CD4-positive, alpha-beta T cell (primary cell): ENCODE measurements around the gene STIMATE. TPM values are rescaled to one million over a fixed set of nuclear protein-coding genes. Genes with fewer than 3 reads are reported as not detected.

ENCODE experiments used
- ATAC-seq: fragments of 200-7000 bp; cut with Tn5 transposase; one replicate; pipeline ENCODE4 v1.10.0; 2022; ENCODE audit warnings: mild to moderate bottlenecking; ENCODE audit not compliant: poor library complexity
- CTCF ChIA-PET: fragments of 350-600 bp; sonication (Branson Sonifier 250); formaldehyde crosslinking; loops from one replicate; lab custom pipeline; 2021; ENCODE audit warnings: antibody characterized with exemption, inconsistent platforms; lab: Charles Lee
- POLR2A ChIA-PET: fragments of 350-600 bp; sonication (Branson Sonifier 250); formaldehyde crosslinking; loops from one replicate; lab custom pipeline; 2021; ENCODE audit warnings: antibody characterized with exemption, inconsistent platforms; lab: Charles Lee
- DNase-seq, 14 experiments: peaks; one replicate each; pipeline ENCODE4 v3.0.0-alpha.2; 2013 to 2020; ENCODE audit warnings: mixed read lengths in 2 of 14
- H3K27ac ChIP-seq, 2 donors: one replicate each; pipeline versions ENCODE4 v1.5.1 to v1.7.0; 2013; ENCODE audit warnings: low read length in 2 of 2, low read depth in 1 of 2, mild to moderate bottlenecking in 1 of 2
- H3K27me3 ChIP-seq, 2 experiments: 1 replicate in 1 of 2; 2 replicates in 1 of 2; pipeline versions ENCODE4 v1.6.1 to v1.7.0; 2013; ENCODE audit warnings: low read length in 2 of 2, control low read depth in 1 of 2, mild to moderate bottlenecking in 1 of 2, moderate library complexity in 1 of 2; ENCODE audit not compliant: insufficient read depth in 2 of 2, control insufficient read depth in 1 of 2
- H3K36me3 ChIP-seq: one replicate; pipeline ENCODE4 v1.6.1; 2013; ENCODE audit warnings: low read length, control low read depth; ENCODE audit not compliant: insufficient read depth
- H3K4me1 ChIP-seq: one replicate; pipeline ENCODE4 v1.6.1; 2013; ENCODE audit warnings: low read length, control low read depth; ENCODE audit not compliant: insufficient read depth
- H3K4me3 ChIP-seq: one replicate; pipeline ENCODE4 v1.5.1; 2013; ENCODE audit warnings: mild to moderate bottlenecking, low read length, moderate library complexity
- H3K9me3 ChIP-seq, 2 experiments: 1 replicate in 1 of 2; 2 replicates in 1 of 2; pipeline versions ENCODE4 v1.6.1 to v1.7.0; 2013; ENCODE audit warnings: low read length in 2 of 2, mild to moderate bottlenecking in 2 of 2, control low read depth in 1 of 2, moderate library complexity in 1 of 2; ENCODE audit not compliant: control insufficient read depth in 1 of 2, insufficient read depth in 1 of 2
- H3K27ac Mint-ChIP-seq: one replicate; pipeline ENCODE4 v1.8.0; 2020; ENCODE audit warnings: mixed read lengths
- H3K27me3 Mint-ChIP-seq: one replicate; pipeline ENCODE4 v1.8.0; 2021; ENCODE audit warnings: mixed read lengths
- H3K36me3 Mint-ChIP-seq: one replicate; pipeline ENCODE4 v1.8.0; 2021; ENCODE audit warnings: low read depth, mixed read lengths
- H3K4me1 Mint-ChIP-seq: one replicate; pipeline ENCODE4 v1.8.0; 2021; ENCODE audit warnings: low read depth, mixed read lengths
- H3K4me3 Mint-ChIP-seq: one replicate; pipeline ENCODE4 v1.8.0; 2020; ENCODE audit warnings: mild to moderate bottlenecking, mixed read lengths
- H3K9me3 Mint-ChIP-seq: one replicate; pipeline ENCODE4 v1.8.0; 2020; ENCODE audit warnings: mixed read lengths
- CTCF ChIP-seq: fragments of 200-600 bp; IDR thresholded peaks from one replicate; pipeline ENCODE4 v1.8.0; 2022; ENCODE audit warnings: antibody characterized with exemption, mild to moderate bottlenecking
- intact Hi-C, 2 experiments: fragments of 100-400 bp; cut with DNase I in 1 of 2; cut with micrococcal nuclease in 1 of 2; formaldehyde crosslinking; loops; one replicate each; pipeline versions ENCODE4 v1.15.1 to v1.9.0; 2023 to 2025; cut with DNase I, micrococcal nuclease
- total RNA-seq, 174 experiments: library from RNA in 2 of 174; stranded (reverse) in 2 of 174; gene quantifications; one replicate each; pipeline ENCODE4 v1.2.3 and lab custom pipeline; 2021 to 2026

STIMATE gene
- total RNA-seq, 2 experiments from 2014 or later: 39.8 to 42.6 TPM

- ChIA-PET POLR2A (interaction anchor here (1.0 kb wide), 1 partner anchor 18 kb away, joined by 4 read pairs; the partner anchor contains the start of gene STIMATE), CTCF (no interaction called here)
- Mint-ChIP-seq H3K9me3 (no peaks in the 10 kb centered on the region), H3K4me1 (no peaks in the 10 kb centered on the region), H3K27ac (no peak overlapping the region), H3K27me3 (no peaks in the 10 kb centered on the region), H3K36me3 (peaks cover 87% of the 10 kb centered on the region), H3K4me3 (no peak overlapping the region)
- Histone ChIP-seq H3K4me1 (no peaks in the 10 kb centered on the region), H3K36me3 (peaks cover 72% of the 10 kb centered on the region), H3K27ac (no peak overlapping the region), H3K27me3 (no peaks in the 10 kb centered on the region), H3K4me3 (no peak overlapping the region), H3K9me3 (no peaks in the 10 kb centered on the region)
- no peak for TF ChIP-seq CTCF
- no peak for DNase-seq
- ATAC-seq: no peak
- intact Hi-C loops: no loop called here
These were observed 17.9 kb upstream of the STIMATE start for GRCh38 chr3:52915294-52915693.

GRCh38 chr3:52912885-52913731 is 15.8 kb upstream of the STIMATE start:
- H3K9me3 Mint-ChIP-seq: no peaks in the 10 kb centered on the region
- intact Hi-C loops: no loop called here
- peaks cover 86% of the 10 kb centered on the region for H3K36me3 Mint-ChIP-seq
- no peak overlapping the region for H3K27ac ChIP-seq
- no peaks in the 10 kb centered on the region for H3K4me1 ChIP-seq
- H3K4me3 ChIP-seq: no peak overlapping the region
- no peak for TF ChIP-seq CTCF
- H3K27me3 ChIP-seq: no peaks in the 10 kb centered on the region
- H3K27me3 Mint-ChIP-seq: no peaks in the 10 kb centered on the region
- DNase-seq (no peak), ATAC-seq (no peak)
- ChIA-PET POLR2A (interaction anchor here (0.6 kb wide), 1 partner anchor 42 kb away, joined by 3 read pairs; no protein-coding TSS in a partner anchor), CTCF (interaction anchor here (1.4 to 1.6 kb wide), 2 partner anchors 10 to 22 kb away, joined by 3 to 4 read pairs; no protein-coding TSS in a partner anchor)
- no peaks in the 10 kb centered on the region for H3K4me1 Mint-ChIP-seq
- H3K4me3 Mint-ChIP-seq: no peak overlapping the region
- H3K36me3 ChIP-seq: peaks cover 69% of the 10 kb centered on the region
- H3K27ac Mint-ChIP-seq: no peak overlapping the region
- H3K9me3 ChIP-seq: no peaks in the 10 kb centered on the region

- no peaks in the 10 kb centered on the region for H3K27me3 Mint-ChIP-seq
- CTCF ChIA-PET: no interaction called here
- no peak for TF ChIP-seq CTCF
These were observed 13.5 kb upstream of the STIMATE start for GRCh38 chr3:52910823-52911222.

More at GRCh38 chr3:52910823-52911222, 13.5 kb upstream of the STIMATE start:
- DNase-seq: no peak
- Mint-ChIP-seq H3K36me3 (peaks cover 86% of the 10 kb centered on the region), H3K9me3 (no peaks in the 10 kb centered on the region), H3K4me3 (no peak overlapping the region), H3K27ac (no peak overlapping the region), H3K4me1 (no peaks in the 10 kb centered on the region)
- Histone ChIP-seq H3K9me3 (no peaks in the 10 kb centered on the region), H3K27ac (no peak overlapping the region), H3K36me3 (peaks cover 70% of the 10 kb centered on the region), H3K4me1 (no peaks in the 10 kb centered on the region), H3K4me3 (no peak overlapping the region), H3K27me3 (no peaks in the 10 kb centered on the region)
- intact Hi-C loops: no loop called here
- POLR2A ChIA-PET: no interaction called here
- no peak for ATAC-seq
